NT2/D1 (cell line): ENCODE measurements around the gene CCDC88C.

Source experiments
- DNase-seq: peaks from one replicate; pipeline ENCODE4 v3.0.0-alpha.2; 2011; ENCODE audit warnings: low read depth, low spot score
- H3K27me3 ChIP-seq: 2 replicates; pipeline ENCODE4 v1.6.0; 2011; ENCODE audit warnings: mild to moderate bottlenecking; ENCODE audit not compliant: insufficient read length, insufficient read depth
- H3K36me3 ChIP-seq: 2 replicates; pipeline ENCODE4 v1.6.1; 2011; ENCODE audit warnings: mild to moderate bottlenecking, low read length, mixed read lengths; ENCODE audit not compliant: insufficient read depth, insufficient read length
- H3K4me1 ChIP-seq: 2 replicates; pipeline ENCODE4 v1.5.1; 2011; ENCODE audit not compliant: insufficient read depth, insufficient read length
- H3K4me3 ChIP-seq: 2 replicates; pipeline ENCODE4 v1.5.1; 2011; ENCODE audit warnings: low read depth; ENCODE audit not compliant: insufficient read length
- H3K9ac ChIP-seq: 2 replicates; pipeline ENCODE4 v1.6.0; 2011; ENCODE audit warnings: low read depth; ENCODE audit not compliant: insufficient read length
- H3K9me3 ChIP-seq: 2 replicates; pipeline ENCODE4 v1.5.1; 2011; ENCODE audit warnings: mild to moderate bottlenecking, low read length; ENCODE audit not compliant: insufficient read depth
- SUZ12 ChIP-seq: IDR thresholded peaks from 2 replicates; pipeline ENCODE4 v1.6.1; 2011; ENCODE audit not compliant: insufficient read length, insufficient read depth; ENCODE audit errors: extremely low read depth
- YY1 ChIP-seq: IDR thresholded peaks from 2 replicates; pipeline ENCODE4 v1.6.1; 2011; ENCODE audit not compliant: insufficient read length, insufficient read depth
- ZNF274 ChIP-seq: IDR thresholded peaks from 2 replicates; pipeline ENCODE4 v1.6.1; 2011; ENCODE audit warnings: mild to moderate bottlenecking, low read depth, low read length

Gene CCDC88C

GRCh38 chr14:91238661-91239060 is 179.0 kb downstream of the CCDC88C start:
- no peaks in the 10 kb centered on the region for H3K4me1 ChIP-seq

DNA sequence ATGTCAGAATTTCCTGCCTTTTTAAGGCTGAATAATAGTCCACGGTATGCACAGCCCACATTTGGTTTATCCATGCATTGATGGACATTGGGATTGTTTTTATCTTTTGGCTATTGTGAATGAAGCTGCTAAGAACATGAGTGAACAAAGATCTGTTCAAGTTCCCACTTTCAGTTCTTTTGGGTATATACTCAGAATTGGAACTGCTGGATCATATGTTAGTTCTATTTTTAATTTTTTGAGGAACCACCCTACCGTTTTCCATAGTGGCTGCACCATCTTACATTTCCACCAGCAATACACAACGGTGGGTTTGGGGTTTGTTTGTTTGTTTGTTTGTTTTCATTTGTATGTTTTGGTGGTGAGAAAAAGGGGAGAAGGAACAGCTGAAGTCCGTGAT is 179.5 kb downstream of the CCDC88C start:
- Histone ChIP-seq H3K9me3 (no peaks in the 10 kb centered on the region), H3K36me3 (no peaks in the 10 kb centered on the region), H3K4me3 (no peak overlapping the region), H3K27me3 (no peaks in the 10 kb centered on the region), H3K4me1 (no peaks in the 10 kb centered on the region), H3K9ac (no peak overlapping the region)
- no peak for TF ChIP-seq SUZ12
- TF ChIP-seq ZNF274, result no peak
- no peak for TF ChIP-seq YY1
- no peak for DNase-seq

More at GRCh38 chr14:91238661-91239060, 179.0 kb downstream of the CCDC88C start:
- no peak for DNase-seq
- no peaks in the 10 kb centered on the region for H3K27me3 ChIP-seq
- no peak for TF ChIP-seq SUZ12
- H3K4me3 ChIP-seq, result no peak overlapping the region
- H3K9me3 ChIP-seq, result no peaks in the 10 kb centered on the region
- H3K36me3 ChIP-seq, result no peaks in the 10 kb centered on the region
- H3K9ac ChIP-seq, result no peak overlapping the region

DNA sequence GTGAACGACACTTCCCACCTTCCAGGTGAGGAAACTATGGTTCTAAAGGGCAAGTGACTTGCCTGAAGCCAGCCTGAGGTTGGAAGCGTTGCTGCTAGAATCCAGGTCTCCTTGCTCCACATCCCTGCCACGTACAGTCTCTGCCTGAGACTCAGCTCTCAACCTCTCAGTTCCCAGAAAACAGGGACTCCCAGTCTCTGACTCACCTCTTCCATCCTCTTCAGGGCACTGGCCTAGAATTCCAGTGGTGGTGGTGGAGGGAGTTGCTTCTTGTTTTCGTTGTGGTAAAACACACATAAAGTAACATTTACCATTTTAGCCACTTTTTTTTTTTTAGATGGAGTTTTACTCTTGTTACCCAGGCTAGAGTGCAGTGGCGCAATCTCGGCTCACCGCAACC is 180.4 kb downstream of the CCDC88C start:
- no peaks in the 10 kb centered on the region for H3K9me3 ChIP-seq

DNA sequence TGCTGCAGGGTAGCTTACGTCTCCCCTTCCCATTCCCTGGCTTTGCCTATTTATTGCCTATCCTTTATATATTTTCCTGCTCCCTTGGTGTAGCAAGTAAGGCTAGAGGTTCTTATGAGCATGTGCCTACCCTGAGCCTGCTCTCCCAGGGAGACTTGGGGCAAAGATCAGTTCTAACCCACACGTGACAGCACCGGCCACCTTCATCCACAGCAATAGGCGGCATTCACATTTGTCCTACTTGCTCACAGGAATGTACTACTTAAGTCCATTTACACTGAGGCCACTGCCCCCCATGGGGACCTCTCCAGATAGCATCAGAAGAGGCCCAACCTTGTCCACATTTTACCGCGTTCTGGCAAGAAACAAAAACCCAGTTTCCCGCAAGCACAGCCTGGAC is 181.8 kb downstream of the CCDC88C start:
- Histone ChIP-seq H3K4me3 (no peak overlapping the region), H3K9ac (no peak overlapping the region), H3K9me3 (peaks cover 6% of the 10 kb centered on the region; the same call in 1 of the 2 replicates), H3K27me3 (no peaks in the 10 kb centered on the region), H3K36me3 (no peaks in the 10 kb centered on the region), H3K4me1 (no peaks in the 10 kb centered on the region)
- TF ChIP-seq SUZ12 (no peak), ZNF274 (no peak), YY1 (no peak)
- DNase-seq, result no peak

More for the DNA sequence above, 180.4 kb downstream of the CCDC88C start:
- no peak for DNase-seq
- Histone ChIP-seq H3K9ac (no peak overlapping the region), H3K36me3 (no peaks in the 10 kb centered on the region), H3K27me3 (no peaks in the 10 kb centered on the region), H3K4me1 (no peaks in the 10 kb centered on the region), H3K4me3 (no peak overlapping the region)
- no peak for TF ChIP-seq SUZ12
- no peak for TF ChIP-seq ZNF274
- no peak for TF ChIP-seq YY1

GRCh38 chr14:91234791-91235114 is 182.9 kb downstream of the CCDC88C start:
- H3K4me1 ChIP-seq, result no peaks in the 10 kb centered on the region
- no peak for TF ChIP-seq YY1
- no peak for TF ChIP-seq ZNF274
- no peak for TF ChIP-seq SUZ12
- no peaks in the 10 kb centered on the region for H3K36me3 ChIP-seq
- H3K4me3 ChIP-seq, result no peak overlapping the region
- no peak overlapping the region for H3K9ac ChIP-seq
- H3K27me3 ChIP-seq, result no peaks in the 10 kb centered on the region
- no peak for DNase-seq
- H3K9me3 ChIP-seq, result peaks cover 11% of the 10 kb centered on the region; the same call in 1 of the 2 replicates

DNA sequence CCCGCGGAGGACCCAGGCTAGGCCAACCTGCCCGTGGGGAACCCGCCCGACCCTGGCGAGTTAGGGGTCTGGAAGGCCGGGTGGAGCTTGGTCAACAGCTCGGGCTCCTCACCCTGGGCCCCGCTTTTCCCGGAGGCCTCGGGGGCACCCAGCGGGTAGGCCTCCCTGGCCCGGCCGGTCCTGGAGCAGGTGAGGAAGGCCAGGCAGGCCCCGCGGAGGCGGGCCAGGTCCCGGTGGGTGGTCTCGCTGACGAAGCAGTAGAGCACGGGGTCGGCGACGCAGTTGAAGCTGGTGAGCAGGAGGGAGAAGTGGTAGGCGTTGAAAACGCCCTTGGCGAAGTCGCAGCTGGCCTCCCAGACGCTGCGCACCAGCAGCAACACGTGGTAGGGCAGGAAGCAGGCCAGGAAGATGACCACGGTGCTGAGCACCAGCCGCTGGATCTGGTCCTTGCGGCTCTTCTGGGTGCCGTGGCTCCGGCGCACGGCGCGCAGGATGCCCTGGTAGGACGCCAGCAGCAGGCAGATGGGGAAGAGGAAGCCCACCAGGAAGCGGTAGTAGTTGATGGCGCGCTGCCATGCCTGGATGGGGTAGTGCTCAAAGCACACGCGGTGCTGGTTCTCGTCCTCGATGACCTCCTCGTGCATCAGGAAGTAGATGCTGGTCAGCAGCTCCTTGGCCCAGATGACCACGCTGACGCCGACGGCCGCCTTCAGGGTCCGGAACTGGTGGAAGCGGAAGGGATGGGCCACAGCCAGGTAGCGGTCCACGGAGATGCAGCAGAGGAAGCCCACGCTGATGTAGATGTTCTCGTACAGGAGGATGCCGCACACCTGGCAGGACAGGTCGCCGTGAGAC is 183.5 kb downstream of the CCDC88C start:
- H3K36me3 ChIP-seq, result no peaks in the 10 kb centered on the region
- H3K9ac ChIP-seq, result no peak overlapping the region
- peaks cover 11% of the 10 kb centered on the region; the same call in 1 of the 2 replicates for H3K9me3 ChIP-seq
- DNase-seq, result no peak
- TF ChIP-seq ZNF274 (no peak), SUZ12 (no peak), YY1 (no peak)
- no peaks in the 10 kb centered on the region for H3K4me1 ChIP-seq
- H3K27me3 ChIP-seq, result no peaks in the 10 kb centered on the region
- no peak overlapping the region for H3K4me3 ChIP-seq

DNA sequence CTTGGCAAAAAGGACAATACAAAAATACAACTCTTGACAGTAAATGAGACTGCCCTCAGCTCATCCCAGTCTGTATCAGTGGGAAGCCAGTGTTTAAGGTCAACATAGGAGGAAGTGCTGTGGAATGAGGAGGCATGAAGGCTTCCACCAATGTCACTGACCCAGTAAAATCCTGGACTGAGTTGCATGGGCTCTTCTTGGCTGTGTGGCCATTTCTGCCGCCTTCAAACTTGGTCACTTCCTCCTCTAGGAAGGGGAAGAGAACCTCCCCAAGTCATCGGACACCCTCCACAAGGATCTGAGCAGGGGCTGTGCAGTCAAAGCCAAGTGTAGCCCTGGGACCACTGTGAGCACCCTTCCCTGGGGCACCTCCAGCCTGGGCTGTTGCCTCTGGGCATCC is 185.0 kb downstream of the CCDC88C start:
- no peak for TF ChIP-seq SUZ12
- TF ChIP-seq ZNF274, result no peak
- no peak for TF ChIP-seq YY1
- H3K9me3 ChIP-seq, result peaks cover 11% of the 10 kb centered on the region; the same call in 1 of the 2 replicates
- no peaks in the 10 kb centered on the region for H3K27me3 ChIP-seq
- H3K9ac ChIP-seq, result no peak overlapping the region
- H3K4me1 ChIP-seq, result no peaks in the 10 kb centered on the region
- no peak for DNase-seq
- H3K4me3 ChIP-seq, result no peak overlapping the region
- no peaks in the 10 kb centered on the region for H3K36me3 ChIP-seq

DNA sequence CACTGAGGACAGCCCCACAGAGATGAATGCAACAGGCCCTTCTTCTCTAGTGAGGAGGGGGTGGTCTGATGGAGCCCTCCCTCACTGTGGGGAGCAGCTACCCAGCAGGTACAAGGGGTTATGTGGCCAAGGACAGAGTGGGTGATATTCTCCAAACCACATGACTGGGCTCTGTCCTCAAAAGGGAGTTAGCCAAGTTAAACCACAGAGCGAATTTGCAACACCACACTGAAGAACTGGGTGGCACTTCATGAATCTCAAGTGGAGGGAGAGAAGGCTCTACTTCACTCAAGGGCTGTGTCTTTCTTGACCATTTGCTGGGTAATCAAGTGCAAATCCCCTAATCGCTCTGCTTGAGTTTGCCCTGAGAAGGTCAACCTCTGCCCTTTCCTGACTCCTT is 185.6 kb downstream of the CCDC88C start:
- H3K4me1 ChIP-seq, result no peaks in the 10 kb centered on the region
- H3K36me3 ChIP-seq, result no peaks in the 10 kb centered on the region
- no peak overlapping the region for H3K9ac ChIP-seq
- H3K4me3 ChIP-seq, result no peak overlapping the region
- H3K9me3 ChIP-seq, result peaks cover 11% of the 10 kb centered on the region; the same call in 1 of the 2 replicates
- DNase-seq, result no peak
- no peaks in the 10 kb centered on the region for H3K27me3 ChIP-seq
- TF ChIP-seq SUZ12 (no peak), YY1 (no peak), ZNF274 (no peak)
